ENCODE measurements around the gene RAG1.

- TF ChIP-seq CTCF (optimal IDR thresholded peaks at IDR 0.05 in 1 of 3, IDR thresholded peaks at IDR 0.05 in 1 of 3, conservative IDR thresholded peaks at IDR 0.05 in 1 of 3; ENCODE audit: extremely low read depth in 1 of 3, insufficient read depth in 2 of 3, low read length in 3 of 3) (no peak), EZH2 (IDR thresholded peaks at IDR 0.05; ENCODE audit: low read length) (no peak)
Observed at GRCh38 chr11:36569095-36569494, 1.3 kb downstream of the RAG1 start.
